DND-41 (cell line): Measurements from ENCODE around the gene PDGFRB.

ENCODE experiments used
- CTCF ChIP-seq: IDR thresholded peaks from 2 replicates; pipeline ENCODE4 v1.5.1; 2012; ENCODE audit warnings: borderline replicate concordance, low read length, moderate library complexity, mild to moderate bottlenecking; ENCODE audit not compliant: poor library complexity, severe bottlenecking; ENCODE audit errors: extremely low read depth
- EZH2 ChIP-seq: IDR thresholded peaks from 3 replicates; pipeline ENCODE4 v1.6.1; 2012; ENCODE audit warnings: borderline replicate concordance, low read depth, mild to moderate bottlenecking, moderate library complexity, low read length, inconsistent platforms; ENCODE audit not compliant: severe bottlenecking

DNA sequence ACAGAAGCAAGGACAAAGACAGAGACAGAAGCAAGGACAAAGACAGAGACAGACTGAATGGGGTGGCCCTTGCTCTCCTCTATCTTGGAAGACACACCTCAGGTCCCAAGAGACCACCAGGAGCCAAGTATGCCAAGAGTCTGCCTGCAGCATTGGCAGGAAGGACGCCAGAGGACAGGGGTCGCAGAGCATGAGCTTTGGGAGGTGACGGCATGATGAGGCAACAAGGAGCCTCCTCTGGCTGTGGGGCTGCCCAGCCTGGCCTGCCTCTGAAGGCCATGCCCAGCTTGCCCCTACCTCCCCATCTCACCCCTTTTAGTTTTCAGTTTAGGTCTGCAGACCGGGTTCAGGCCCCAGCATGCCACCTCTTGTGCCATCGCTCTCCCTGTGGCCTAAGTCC is 17.6 kb downstream of the PDGFRB start:
- TF ChIP-seq EZH2: no peak
- TF ChIP-seq CTCF: no peak
